ENCODE data around the gene PARP4.
"Not testable (repeated sequence)": the region's sequence is repeated elsewhere in the genome, so short reads cannot be mapped to it uniquely, and the experiment has no call there.

Gene PARP4

DNA sequence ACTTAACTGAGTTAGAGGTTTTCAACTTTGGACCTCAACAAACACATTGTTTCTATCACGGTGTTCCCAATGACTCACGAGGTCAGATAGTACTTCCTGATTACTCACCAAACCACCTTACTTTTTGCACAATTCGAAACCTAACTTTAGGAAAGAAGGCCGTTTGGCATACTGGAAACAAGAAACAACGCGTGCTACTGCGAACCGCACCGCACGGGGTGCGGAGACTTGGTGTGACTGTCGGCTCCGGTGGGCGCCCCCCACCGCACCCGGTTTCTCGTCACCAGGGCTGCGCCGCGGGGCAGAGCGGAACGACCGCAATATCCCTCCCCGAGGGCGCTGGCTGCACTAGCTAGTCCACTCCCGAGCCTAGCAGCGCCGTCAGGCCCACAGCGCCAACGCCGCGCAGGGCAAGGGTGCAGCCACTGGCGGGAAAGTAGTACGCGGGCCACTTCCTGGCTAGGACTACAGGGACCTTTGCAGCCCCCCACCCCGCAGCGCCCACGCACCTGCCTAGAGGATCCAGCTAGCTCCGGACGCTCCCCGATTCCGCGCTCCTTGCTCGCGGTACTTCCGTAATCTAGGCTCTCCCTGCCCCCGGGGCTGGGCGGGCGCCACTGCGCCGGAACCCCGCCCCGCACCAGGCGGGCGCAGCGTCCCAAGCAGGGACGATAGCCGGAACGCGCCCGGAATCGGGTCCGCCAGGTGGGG, at the start of gene PARP4:
TSS of gene PARP4 (minus strand) at position 582 of the 711 bp plus-strand sequence. CDS start 9,002 bp downstream, outside the sequence.
- DNase-seq, result peak; percentile 87

DNA sequence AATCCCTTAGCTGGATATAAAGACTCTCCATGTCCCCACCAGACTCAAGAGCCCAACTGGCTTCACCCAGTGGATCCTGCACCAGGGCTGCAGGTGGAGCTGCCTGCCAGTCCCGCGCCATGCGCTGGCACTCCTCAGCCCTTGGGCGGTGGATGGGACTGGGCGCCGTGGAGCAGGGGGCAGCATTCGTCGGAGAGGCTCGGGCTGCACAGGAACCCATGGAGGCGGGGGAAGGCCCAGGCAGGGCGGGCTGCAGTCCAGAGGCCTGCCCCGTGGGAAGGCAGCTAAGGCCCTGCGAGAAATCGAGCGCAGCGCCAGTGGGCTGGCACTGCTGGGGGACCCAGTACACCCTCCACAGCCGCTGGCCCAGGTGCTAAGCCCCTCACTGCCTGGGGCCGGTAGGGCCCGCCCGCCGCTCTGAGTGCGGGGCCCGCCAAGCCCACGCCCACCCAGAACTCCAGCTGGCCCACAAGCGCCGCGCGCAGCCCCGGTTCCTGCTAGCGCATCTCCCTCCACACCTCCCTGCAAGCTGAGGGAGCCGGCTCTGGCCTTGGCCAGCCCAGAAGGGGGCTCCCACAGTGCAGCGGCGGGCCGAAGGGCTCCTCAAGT, 48.1 kb upstream of the PARP4 start:
- not testable (repeated sequence) for DNase-seq

DNA sequence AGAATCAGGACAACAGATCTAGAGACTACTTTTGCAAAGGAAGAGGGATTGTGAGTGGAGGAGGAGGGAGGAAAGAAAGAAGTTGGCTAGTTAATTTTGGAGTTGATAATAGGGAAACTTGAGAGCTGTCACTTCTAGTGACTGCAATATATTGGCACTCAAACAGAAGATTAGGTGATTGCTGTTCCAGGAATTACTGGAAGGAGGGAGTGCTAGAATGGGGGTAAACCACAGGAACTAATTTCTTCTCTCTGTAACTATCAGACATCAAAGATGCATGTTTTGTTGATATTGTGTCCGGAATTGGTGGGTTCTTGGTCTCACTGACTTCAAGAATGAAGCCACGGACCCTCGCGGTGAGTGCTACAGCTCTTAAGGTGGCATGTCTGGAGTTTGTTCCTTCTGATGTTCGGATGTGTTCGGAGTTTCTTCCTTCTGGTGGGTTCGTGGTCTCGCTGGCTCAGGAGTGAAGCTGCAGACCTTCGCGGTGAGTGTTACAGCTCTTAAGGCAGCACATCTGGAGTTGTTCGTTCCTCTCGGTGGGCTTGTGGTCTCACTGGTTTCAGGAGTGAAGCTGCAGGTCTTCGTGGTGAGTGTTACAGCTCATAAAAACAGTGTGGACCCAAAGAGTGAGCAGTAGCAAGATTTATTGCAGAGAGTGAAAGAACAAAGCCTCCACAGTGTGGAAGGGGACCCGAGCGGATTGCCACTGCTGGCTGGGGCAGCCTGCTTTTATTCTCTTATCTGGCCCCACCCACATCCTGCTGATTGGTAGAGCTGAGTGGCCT, 47.0 kb upstream of the PARP4 start:
- DNase-seq, result not testable (repeated sequence)

DNA sequence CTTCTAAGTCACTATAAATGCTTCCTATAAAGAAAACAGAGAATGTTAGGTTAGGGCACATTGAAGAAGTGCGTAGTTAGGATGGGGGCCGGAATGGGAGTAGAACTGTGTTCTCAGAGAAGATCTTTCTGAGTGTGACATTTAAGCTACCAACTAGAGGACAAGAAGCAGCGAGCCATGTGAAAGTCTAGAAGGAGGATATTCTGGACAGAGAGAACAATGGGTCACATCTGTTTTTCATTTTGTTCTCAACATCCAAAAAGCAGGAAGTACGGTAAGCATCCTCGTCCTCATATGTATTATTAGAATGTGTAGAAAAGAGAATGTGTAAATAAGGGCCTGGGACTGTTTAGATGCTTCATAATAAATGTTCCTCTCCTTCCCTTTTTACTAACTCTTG, 44.5 kb upstream of the PARP4 start:
- no peak for DNase-seq

DNA sequence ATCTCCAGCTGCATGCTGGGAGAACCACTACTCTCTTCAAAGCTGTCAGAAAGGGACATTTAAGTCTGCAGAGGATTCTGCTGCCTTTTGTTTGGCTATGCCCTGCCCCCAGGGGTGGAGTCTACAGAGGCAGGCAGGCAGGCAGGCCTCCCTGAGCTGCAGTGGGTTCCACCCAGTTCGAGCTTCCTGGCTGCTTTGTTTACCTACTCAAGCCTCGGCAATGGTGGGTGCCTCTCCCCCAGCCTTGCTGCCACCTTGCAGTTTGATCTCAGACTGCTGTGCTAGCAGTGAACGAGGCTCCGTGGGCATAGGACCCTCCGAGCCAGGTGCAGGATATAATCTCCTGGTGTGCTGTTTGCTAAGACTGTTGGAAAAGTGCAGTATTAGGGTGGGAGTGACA, 41.3 kb upstream of the PARP4 start:
- DNase-seq, result not testable (repeated sequence)

DNA sequence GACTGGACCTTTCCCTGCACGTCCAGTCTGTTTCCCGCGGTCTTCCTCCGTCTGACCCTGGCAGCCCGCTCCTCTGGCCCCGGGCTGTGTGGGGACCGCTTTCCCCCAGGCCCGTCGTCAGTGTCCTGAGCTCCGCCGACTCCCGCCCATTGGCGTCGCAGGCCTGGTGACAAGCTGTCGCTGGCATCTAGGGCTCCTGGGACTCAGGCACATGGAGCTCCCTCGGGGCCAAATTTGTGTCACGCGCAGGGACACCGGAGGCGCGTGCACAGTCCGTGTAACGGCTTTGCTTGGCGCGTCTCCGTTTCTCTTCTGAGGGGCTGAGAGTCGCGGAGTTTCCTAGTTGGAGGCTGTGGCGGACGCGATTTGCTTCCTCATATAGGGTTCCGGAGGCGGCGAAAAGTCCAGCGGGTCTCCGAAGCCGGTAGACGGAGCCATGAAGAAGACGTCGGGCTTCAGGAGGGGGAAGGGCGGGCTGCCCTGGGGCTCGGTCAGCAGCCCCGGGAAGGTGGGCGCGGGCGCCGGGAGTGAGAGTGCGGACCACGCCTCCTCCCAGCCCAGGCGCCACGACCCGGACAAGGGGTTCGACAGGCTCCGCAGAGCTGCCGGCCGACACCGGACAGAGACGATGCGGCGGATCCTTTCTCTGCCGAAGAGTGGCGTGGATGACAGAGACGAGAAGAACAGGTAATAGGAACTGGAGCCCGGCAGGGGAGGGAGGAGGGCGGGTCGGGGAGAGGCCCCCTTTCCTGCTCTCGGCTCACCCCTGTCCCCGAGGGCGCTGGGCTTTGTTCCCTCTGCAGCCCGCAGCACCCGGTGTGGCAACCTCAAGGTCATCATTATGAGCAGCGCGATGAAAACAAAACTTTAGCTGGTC, 29.1 kb upstream of the PARP4 start:
- not testable (repeated sequence) for DNase-seq

DNA sequence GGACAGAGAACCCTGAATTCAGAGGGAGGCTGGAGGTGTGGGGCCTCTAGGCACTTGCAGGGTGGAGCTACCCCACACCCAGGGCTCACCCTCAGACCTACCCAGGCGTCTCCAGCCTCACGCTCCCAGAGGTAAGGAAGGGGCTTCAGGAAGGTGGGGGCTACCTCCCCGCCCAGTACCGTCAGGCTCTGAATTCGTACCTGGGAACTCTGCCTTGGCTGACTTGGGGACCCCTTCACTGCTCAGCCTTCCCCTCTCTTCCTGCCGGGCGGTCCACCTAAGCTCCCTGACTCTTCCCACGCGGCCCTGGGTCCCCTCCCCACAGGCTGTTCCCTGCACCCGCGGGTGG, 28.5 kb upstream of the PARP4 start:
- DNase-seq, result no peak

DNA sequence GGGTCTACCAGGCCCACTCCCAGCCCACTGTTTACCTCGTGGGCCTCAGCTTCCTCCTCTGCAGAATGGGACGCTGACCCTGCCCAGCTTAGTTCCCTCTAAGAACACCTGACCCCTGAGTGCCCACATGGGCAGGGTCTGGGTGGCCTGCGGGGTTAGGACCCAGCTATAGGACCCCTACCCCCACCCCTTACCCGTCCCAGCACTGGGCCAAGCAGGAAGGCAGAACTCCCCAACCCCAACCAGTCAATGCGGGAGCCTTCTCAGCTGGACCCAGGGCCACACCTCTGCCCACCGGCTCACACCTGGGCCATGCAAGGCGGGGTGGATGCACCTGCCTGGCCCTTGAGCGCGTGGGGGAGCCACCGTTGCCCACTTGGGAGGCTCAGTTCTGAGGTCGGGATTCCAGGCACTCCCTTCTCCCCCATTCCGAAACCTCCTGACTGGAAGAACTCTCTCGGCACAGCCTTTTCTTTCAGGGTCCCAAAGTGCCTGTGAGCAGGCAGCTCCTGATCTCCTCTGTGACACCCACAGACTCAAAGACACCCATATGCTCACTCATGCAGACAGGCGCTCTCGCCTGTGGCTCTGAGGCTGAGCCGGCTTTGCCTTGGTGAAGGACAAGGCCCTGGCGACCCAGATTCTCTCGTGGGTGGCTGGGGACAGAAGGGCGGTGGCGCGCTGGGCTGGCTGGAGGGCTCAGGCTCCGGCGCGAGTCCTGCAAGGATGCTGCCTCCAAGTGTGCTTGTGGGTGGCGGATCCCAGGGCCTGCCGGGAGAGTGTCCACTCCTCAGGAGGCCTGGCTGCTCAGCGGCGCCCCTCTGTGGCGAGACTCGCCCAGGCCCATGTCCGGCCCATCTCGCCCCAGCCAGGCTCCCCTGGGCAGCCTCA, 27.9 kb upstream of the PARP4 start:
- no peak for DNase-seq

DNA sequence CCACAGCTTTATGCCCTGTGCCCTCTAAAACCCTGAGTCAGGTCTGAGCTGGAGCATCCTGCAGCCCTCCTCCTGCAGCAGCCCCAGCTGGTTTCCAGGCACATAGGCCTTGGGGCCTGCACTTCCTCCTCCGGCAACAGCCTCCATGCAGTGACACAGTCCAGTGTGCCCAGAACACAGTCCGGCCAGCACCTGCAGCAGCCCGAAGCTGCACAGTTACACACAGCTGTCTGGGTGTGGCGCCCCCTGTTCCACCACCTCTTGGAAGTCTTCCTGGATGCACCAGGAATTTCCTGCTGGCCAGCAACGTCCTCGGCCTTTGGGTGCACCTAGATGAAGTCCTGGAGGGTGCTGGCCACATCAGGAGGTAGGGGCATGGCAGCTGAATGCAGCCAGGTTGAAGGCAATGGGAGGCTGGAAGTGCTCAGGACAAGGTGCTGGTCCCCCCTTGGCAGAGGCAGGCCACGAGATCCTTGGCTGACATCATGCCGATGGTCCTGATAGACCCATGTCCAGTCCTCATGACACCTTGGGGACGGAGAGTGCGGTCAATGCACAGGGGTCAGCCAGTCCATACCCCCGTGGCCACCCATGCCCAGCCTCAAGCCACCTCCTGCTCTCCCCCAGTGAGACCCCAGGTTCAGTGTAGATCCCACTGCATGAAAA, 27.1 kb upstream of the PARP4 start:
- no peak for DNase-seq

DNA sequence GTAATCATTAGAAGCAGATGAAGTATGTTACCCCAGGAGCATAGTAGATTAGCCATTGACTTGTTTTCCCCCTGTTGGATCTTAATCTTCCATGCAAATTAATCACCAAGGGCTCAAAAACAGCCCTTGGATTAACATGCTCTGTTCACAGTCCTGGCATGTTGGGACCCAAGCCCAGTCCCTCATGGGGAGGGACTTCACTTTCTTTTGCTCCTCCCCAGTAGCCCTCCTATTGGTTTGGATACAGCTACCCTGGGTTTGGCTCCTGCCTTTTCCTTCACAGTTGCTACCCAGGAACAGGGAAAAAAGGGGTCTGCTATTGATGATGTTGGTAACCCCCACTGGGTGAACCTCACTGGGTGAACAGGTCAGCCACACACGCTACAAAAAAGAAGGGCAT, 16.9 kb upstream of the PARP4 start:
- DNase-seq, result no peak

DNA sequence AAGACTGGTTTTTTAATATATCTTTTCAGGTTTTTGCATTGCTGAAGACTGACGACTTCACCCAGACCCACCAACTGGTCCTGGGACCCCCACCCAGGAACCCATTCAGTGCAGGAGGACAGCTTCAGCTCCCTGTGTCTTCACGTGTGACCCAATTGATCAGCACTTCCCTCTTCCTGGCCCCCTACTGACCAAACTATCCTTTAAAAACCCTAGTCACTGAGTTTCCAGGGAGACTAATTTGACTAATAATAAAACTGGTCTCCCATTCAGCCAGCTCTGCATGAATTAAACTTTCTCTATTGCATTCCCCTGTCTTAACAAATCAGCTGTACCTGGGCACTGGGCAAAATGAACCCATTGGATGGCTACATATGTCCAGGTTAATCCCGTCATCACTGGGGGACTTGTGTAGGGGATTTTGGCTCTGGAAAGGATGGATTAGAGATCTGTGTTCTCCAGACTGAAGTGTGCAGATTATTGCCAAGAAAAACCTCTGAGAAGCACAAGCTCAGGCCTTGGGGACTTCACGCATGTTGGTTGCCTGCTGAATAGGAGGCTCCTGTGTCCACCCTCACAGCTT, 16.3 kb upstream of the PARP4 start:
- DNase-seq, result no peak

DNA sequence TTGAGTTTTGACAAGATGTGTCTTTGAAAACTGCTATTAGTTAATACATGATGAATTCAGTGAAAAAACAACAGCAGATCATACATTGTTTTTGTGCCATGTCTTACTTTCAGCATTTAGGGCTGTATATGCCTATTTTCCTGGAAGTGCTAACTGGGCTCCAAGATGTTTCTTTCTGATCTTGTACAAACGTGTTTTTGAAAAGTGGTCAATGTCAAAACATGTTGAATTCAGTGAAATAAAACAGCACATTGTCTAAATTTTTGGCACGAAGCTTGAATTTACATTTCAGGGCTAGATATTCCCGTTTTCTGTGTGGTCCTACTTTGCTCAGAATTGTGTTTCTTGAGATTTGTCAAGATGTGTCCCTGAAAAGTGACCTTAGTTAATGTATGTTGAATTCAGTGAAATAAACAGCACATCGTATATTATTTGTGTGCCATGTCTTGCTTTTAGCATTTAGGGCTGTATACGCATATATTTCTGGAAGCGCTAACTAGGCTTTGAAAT, 14.7 kb upstream of the PARP4 start:
- DNase-seq, result no peak

DNA sequence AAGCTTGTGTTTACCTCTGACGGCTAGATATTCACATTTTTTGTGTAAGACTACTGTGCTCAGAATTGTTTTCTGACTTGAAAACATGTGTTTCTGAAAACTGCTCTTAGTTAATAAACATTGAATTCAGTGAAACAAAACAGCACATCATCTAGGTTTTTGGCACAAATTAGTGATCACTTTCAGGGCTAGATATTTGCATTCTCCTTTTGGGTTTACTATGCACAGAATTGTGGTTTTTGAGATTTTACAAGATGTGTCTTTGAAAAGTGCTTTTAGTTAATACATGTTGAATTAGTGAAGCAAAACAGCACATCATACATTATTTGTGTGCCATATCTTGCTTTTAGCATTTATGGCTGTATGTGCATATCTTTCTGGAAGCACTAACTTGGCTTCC, 8.2 kb upstream of the PARP4 start:
- DNase-seq, result no peak

DNA sequence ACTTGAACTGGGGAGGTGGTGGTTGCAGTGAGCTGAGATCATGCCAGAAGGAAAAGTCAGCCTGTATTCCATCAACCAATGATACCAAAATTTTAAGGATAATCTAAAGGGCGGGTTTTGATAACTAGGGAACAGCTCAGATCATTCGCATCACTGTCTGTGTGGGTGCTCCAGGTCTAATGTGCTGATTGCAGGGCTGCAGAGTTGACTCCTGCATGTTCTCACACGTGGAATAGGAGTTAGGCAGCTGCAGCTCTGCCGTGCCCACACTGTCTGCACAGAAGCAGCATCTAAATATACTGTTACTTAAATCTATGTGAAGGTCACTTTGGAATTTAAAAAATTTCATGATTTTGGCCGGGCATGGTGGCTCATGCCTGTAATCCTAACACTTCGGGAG, 4.3 kb upstream of the PARP4 start:
- no peak for DNase-seq

DNA sequence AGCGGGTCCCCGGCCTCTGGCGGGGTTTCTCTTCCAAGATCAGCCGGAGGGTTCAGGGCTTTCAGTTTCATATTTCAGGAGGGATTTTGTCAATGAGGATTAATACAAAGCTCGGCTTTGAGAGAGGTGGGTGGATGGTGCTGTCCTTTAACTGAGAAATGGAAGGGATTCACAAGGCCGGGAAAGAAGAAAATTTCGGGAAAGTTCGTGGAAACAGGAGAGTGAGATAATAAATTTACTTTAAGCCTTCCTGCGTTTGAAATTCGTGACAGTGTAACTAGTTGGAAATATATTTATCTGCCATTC, 283 bp upstream of the PARP4 start:
- DNase-seq, result no peak

DNA sequence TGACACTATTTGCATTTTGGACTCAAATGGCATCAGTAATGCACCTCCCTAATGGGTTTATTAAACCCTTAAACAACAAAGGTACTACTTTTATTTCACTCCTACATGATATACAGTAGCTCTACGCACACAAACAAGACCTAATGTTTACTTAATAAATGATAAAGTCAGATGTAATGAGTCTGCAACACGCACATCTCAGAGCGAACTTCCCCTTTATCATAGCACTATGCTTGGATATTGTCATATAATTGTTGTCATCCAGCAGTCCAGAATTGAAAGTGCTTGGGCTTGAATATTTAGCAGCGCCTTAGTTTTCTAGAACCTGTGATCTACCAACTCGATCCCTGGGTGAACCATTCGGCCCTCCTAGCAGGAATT, 772 bp downstream of the PARP4 start:
- no peak for DNase-seq

DNA sequence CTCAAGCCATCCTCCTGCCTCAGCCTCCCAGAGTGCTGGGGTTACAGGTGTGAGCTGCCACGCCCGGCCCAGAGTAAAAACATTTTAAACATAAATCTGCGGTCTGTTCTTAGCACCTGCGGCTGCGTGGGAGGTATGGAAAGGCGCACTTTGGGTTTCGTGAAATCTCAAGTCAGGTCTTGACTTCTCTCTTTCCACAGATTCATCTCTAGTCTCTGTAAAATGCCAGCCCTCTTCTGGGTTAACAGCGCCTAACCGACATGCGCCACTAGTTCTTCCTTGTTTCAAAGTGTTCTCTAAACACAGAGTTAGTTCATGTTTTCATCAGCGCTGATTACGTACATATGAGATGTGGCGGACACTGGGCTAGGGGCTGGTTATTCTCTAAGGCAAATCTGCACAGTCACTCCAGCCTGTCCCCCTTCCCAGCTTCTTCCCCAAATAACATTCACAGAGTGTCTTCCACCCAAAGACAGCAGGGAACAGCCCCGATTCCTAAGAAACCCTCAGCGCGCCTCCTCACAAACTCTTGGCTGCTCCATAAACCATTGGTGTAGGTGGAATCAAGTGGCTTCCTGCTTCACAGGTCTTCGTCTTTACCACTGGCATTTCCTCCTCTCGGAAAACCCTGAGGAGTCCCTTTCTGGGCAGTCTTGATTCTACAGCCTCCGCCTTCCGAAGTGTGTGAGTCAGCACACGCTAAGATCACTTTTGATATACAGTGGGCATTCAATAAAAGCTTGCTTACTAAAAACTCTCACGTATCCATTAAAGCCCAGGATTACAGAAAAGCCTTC, 1.4 kb downstream of the PARP4 start:
- peak; percentile 82 for DNase-seq

DNA sequence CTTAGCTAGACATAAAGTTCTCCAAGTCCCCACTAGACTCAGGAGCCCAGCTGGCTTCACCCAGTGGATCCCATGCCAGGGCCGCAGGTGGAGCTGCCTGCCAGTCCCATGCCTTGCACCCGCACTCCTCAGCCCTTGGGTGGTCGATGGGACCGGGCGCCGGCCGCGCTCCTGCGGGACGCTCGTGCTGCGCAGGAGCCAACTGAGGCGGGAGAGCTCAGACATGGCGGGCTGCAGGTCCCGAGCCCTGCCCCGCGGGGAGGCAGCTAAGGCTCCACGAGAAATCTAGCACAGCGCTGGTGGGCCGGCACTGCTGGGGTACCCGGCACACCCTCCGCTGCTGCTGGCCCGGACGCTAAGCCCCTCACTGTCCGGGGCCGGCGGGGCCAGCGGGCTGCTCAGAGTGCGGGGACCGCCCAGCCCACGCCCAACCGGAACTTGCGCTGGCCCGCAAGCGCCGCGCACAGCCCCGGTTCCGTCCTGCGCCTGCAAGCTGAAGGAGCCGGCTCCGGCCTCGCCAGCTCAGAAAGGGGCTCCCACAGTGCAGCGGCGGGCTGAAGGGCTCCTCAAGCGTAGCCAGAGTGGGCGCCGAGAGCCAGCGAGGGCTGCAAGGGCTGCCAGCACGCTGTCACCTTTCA, 5.8 kb downstream of the PARP4 start:
- DNase-seq, result no peak

DNA sequence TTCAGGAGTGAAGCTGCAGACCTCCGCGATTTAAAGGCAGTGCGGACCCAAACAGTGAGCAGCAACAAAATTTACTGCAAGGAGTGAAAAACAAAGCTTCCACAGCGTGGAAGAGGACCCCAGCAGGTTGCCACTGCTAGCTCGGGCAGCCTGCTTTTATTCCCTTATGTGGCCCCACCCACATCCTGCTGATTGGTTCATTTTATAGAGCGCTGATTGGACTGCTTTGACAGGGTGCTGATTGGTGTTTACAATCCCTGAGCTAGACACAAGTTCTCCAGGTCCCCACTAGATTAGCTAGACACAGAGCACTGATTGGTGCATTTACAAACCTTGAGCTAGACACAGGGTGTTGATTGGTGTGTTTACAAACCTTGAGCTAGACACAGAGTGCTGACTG, 6.3 kb downstream of the PARP4 start:
- not testable (repeated sequence) for DNase-seq

DNA sequence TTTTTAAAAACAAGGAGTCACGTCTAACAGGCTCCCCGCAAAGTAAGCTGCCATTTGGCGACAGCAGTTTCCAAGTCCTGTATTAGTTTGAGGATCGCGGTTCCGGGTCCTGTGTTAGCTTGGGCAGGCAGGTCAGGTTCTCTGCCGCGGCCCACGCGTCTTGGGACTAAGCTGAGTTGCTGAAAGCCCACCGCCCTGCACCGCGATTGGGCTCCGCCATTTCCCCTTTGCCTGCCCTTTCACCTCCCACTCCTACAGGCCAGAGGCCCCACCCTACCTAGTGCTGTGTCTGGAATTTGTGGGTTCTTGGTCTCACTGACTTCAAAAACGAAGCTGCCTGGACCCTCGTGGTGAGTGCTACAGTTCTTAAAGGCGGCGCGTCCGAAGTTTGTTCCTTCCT, 6.8 kb downstream of the PARP4 start:
- no peak for DNase-seq
